GM12878 (cell line): ENCODE data around the gene TPM4. TPM values are rescaled to one million over a fixed set of nuclear protein-coding genes. Genes with fewer than 3 reads are reported as not detected.
A peak's percentile ranks its signal among the peaks of the same experiment; 100 is the strongest.

Experiments used
- ASH2L ChIP-seq: fragments of 300-600, 200-600 bp; sonication (generic); IDR thresholded peaks from 2 replicates; pipeline ENCODE4 v1.6.1; 2017; ENCODE audit warnings: low read depth, mild to moderate bottlenecking, borderline replicate concordance
- ESRRA ChIP-seq: IDR thresholded peaks from 2 replicates; pipeline ENCODE4 v1.6.1; 2012; ENCODE audit warnings: mild to moderate bottlenecking, low read length, improper control_type of control experiment
- EZH2 ChIP-seq: IDR thresholded peaks from 2 replicates; pipeline ENCODE4 v1.6.1; 2012; ENCODE audit warnings: low read depth, mild to moderate bottlenecking, control low read depth, inconsistent platforms, low read length, borderline replicate concordance; ENCODE audit not compliant: control insufficient read depth
- IKZF1 ChIP-seq: fragments of 450-650 bp; conservative IDR thresholded peaks from 2 replicates; pipeline ENCODE4 v1.6.1; 2017; ENCODE audit warnings: antibody characterized with exemption, mild to moderate bottlenecking
- IKZF2 ChIP-seq, 2 experiments: fragments of 450-650 bp; IDR thresholded peaks; 2 replicates each; pipeline ENCODE4 v1.6.1; 2017; ENCODE audit warnings: mild to moderate bottlenecking in 2 of 2, moderate library complexity in 2 of 2
- LARP7 ChIP-seq: fragments of 450-650 bp; IDR thresholded peaks from 2 replicates; pipeline ENCODE4 v1.6.1; 2017; ENCODE audit warnings: mild to moderate bottlenecking
- NFXL1 ChIP-seq: fragments of 450-650 bp; IDR thresholded peaks from 2 replicates; pipeline ENCODE4 v1.6.1; 2017; ENCODE audit warnings: antibody characterized with exemption, mild to moderate bottlenecking, borderline replicate concordance
- RB1 ChIP-seq: fragments of 450-650 bp; formaldehyde crosslinking; IDR thresholded peaks from 2 replicates; pipeline ENCODE4 v1.6.1; 2017; ENCODE audit warnings: mild to moderate bottlenecking, borderline replicate concordance
- SPI1 ChIP-seq: IDR thresholded peaks from 2 replicates; pipeline ENCODE4 v1.6.1; 2011; ENCODE audit warnings: low read depth, mild to moderate bottlenecking, low read length, moderate library complexity, borderline replicate concordance; ENCODE audit not compliant: insufficient read depth
- SREBF2 ChIP-seq: IDR thresholded peaks from 2 replicates; pipeline ENCODE4 v1.6.1; 2012; ENCODE audit warnings: mild to moderate bottlenecking, low read length
- TCF3 ChIP-seq: IDR thresholded peaks from 2 replicates; pipeline ENCODE4 v1.6.1; 2012; ENCODE audit warnings: low read depth, mild to moderate bottlenecking, low read length, borderline replicate concordance; ENCODE audit not compliant: insufficient read depth
- ZSCAN29 ChIP-seq: fragments of 450-650 bp; IDR thresholded peaks from 2 replicates; pipeline ENCODE4 v1.6.1; 2017; ENCODE audit warnings: mild to moderate bottlenecking, moderate library complexity
- polyA plus RNA-seq, 11 experiments: library from polyadenylated mRNA; depleted of rRNA in 4 of 11; unstranded in 6 of 11; stranded (reverse) in 5 of 11; fragments of >200 nt; fragmentation: Nextera tagmentation in 4 of 11; fragmentation: Illumina TruSeq in 1 of 11; extraction: Ambion mirVana in 4 of 11; extraction: Trizol in 1 of 11; gene quantifications; 1 replicate in 1 of 11; 2 replicates in 10 of 11; pipeline versions ENCODE4 v1.2.1 to v1.2.3, GENCODE V29; 2011 to 2016; ENCODE audit warnings: inconsistent platforms in 2 of 11, missing spikeins in 2 of 11, low read depth in 1 of 11
- total RNA-seq, 4 experiments: library from RNA; depleted of rRNA in 3 of 4; stranded (reverse); fragments of >200 nt in 3 of 4; fragmentation: Illumina TruSeq in 1 of 4; extraction: Trizol in 1 of 4; gene quantifications; 2 replicates each; pipeline versions ENCODE4 v1.2.1 to v1.2.3, GENCODE V29; 2013 to 2021
- TF ChIP-seq, protein P1 (sequence below): IDR thresholded peaks from 2 replicates; pipeline ENCODE4 v1.6.1; 2012; ENCODE audit warnings: low read depth, low read length, improper control_type of control experiment
- TF ChIP-seq, protein P2 (sequence below): fragments of 450-650 bp; IDR thresholded peaks from 2 replicates; pipeline ENCODE4 v1.6.1; 2017; ENCODE audit warnings: mild to moderate bottlenecking, low read depth, inconsistent platforms; ENCODE audit not compliant: poor library complexity, severe bottlenecking
- TF ChIP-seq, protein P3 (sequence below): fragments of 450-650 bp; IDR thresholded peaks from 2 replicates; pipeline ENCODE4 v1.6.1; 2017; ENCODE audit warnings: low read depth, mild to moderate bottlenecking, moderate library complexity
- TF ChIP-seq, protein P4 (sequence below): fragments of 450-650 bp; IDR thresholded peaks from 2 replicates; pipeline ENCODE4 v1.6.1; 2017; ENCODE audit warnings: mild to moderate bottlenecking
- TF ChIP-seq, protein P5 (sequence below): IDR thresholded peaks from 2 replicates; pipeline ENCODE4 v1.6.1; 2011; ENCODE audit warnings: borderline replicate concordance, low read depth, mild to moderate bottlenecking, moderate library complexity, low read length; ENCODE audit not compliant: insufficient read depth, poor library complexity, severe bottlenecking
- TF ChIP-seq, protein P6 (sequence below): IDR thresholded peaks from 2 replicates; pipeline ENCODE4 v1.6.1; 2011; ENCODE audit warnings: mild to moderate bottlenecking, low read depth, low read length, moderate library complexity; ENCODE audit not compliant: insufficient replicate concordance
- TF ChIP-seq, protein P7 (sequence below): fragments of 450-650 bp; IDR thresholded peaks from 2 replicates; pipeline ENCODE4 v1.6.1; 2016; ENCODE audit warnings: mild to moderate bottlenecking

Gene TPM4
- total and polyA plus RNA-seq, 10 of the 15 experiments (the other 5 are each of a cell fraction or from before 2014, with no cell fraction given): 183 to 620 (median 407) TPM

DNA sequence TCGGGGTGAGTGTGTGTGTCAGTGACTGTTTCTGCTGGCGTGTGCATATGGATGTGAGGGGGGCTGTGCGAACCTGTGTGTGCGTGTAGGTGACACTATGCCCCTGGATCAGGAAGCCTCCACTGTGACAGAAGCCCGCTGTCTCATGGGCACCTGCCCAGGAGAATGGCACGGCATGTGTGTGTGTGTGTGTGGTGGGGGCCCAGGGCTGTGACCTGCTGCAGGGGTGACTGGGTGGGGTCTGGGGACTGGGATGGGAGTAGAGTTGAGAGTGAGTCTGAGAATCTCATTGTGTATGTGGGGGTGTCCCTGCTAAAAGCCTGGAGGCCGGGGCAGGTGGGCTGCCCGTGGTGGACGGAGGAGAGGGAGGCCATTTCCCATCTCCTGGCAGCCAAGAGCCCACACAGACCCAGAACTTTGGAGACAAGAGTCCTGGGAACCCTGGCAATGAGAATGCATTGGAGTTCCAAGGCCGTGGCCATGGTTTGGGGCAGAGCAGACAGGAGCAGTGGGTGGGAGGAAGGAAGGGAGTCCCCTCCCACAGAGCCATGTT, 6.4 kb upstream of the TPM4 start (continued):
- 0 out of 2 replicates have a peak, but pooled peaks have one; percentile 55 for TF ChIP-seq TCF3
- TF ChIP-seq LARP7: 0 out of 2 replicates have a peak, but pooled peaks have one; percentile 30
- no peak for TF ChIP-seq ESRRA
- no peak for TF ChIP-seq ZSCAN29
- TF ChIP-seq RB1: no peak
- TF ChIP-seq, protein P1, sequence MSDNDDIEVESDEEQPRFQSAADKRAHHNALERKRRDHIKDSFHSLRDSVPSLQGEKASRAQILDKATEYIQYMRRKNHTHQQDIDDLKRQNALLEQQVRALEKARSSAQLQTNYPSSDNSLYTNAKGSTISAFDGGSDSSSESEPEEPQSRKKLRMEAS: no peak
- no peak for TF ChIP-seq SPI1
- TF ChIP-seq, protein P2, sequence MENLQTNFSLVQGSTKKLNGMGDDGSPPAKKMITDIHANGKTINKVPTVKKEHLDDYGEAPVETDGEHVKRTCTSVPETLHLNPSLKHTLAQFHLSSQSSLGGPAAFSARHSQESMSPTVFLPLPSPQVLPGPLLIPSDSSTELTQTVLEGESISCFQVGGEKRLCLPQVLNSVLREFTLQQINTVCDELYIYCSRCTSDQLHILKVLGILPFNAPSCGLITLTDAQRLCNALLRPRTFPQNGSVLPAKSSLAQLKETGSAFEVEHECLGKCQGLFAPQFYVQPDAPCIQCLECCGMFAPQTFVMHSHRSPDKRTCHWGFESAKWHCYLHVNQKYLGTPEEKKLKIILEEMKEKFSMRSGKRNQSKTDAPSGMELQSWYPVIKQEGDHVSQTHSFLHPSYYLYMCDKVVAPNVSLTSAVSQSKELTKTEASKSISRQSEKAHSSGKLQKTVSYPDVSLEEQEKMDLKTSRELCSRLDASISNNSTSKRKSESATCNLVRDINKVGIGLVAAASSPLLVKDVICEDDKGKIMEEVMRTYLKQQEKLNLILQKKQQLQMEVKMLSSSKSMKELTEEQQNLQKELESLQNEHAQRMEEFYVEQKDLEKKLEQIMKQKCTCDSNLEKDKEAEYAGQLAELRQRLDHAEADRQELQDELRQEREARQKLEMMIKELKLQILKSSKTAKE: no peak
- TF ChIP-seq SREBF2: no peak
- TF ChIP-seq, protein P3, sequence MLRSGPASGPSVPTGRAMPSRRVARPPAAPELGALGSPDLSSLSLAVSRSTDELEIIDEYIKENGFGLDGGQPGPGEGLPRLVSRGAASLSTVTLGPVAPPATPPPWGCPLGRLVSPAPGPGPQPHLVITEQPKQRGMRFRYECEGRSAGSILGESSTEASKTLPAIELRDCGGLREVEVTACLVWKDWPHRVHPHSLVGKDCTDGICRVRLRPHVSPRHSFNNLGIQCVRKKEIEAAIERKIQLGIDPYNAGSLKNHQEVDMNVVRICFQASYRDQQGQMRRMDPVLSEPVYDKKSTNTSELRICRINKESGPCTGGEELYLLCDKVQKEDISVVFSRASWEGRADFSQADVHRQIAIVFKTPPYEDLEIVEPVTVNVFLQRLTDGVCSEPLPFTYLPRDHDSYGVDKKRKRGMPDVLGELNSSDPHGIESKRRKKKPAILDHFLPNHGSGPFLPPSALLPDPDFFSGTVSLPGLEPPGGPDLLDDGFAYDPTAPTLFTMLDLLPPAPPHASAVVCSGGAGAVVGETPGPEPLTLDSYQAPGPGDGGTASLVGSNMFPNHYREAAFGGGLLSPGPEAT: no peak
- TF ChIP-seq, protein P4, sequence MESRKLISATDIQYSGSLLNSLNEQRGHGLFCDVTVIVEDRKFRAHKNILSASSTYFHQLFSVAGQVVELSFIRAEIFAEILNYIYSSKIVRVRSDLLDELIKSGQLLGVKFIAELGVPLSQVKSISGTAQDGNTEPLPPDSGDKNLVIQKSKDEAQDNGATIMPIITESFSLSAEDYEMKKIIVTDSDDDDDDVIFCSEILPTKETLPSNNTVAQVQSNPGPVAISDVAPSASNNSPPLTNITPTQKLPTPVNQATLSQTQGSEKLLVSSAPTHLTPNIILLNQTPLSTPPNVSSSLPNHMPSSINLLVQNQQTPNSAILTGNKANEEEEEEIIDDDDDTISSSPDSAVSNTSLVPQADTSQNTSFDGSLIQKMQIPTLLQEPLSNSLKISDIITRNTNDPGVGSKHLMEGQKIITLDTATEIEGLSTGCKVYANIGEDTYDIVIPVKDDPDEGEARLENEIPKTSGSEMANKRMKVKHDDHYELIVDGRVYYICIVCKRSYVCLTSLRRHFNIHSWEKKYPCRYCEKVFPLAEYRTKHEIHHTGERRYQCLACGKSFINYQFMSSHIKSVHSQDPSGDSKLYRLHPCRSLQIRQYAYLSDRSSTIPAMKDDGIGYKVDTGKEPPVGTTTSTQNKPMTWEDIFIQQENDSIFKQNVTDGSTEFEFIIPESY: no peak
- TF ChIP-seq, protein P5, sequence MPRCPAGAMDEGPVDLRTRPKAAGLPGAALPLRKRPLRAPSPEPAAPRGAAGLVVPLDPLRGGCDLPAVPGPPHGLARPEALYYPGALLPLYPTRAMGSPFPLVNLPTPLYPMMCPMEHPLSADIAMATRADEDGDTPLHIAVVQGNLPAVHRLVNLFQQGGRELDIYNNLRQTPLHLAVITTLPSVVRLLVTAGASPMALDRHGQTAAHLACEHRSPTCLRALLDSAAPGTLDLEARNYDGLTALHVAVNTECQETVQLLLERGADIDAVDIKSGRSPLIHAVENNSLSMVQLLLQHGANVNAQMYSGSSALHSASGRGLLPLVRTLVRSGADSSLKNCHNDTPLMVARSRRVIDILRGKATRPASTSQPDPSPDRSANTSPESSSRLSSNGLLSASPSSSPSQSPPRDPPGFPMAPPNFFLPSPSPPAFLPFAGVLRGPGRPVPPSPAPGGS: peak; percentile 91
- no peak for TF ChIP-seq IKZF2 (IDR thresholded peaks at IDR 0.05)
- no peak for TF ChIP-seq IKZF1
- TF ChIP-seq, protein P6, sequence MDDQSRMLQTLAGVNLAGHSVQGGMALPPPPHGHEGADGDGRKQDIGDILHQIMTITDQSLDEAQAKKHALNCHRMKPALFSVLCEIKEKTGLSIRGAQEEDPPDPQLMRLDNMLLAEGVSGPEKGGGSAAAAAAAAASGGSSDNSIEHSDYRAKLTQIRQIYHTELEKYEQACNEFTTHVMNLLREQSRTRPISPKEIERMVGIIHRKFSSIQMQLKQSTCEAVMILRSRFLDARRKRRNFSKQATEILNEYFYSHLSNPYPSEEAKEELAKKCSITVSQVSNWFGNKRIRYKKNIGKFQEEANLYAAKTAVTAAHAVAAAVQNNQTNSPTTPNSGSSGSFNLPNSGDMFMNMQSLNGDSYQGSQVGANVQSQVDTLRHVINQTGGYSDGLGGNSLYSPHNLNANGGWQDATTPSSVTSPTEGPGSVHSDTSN: peak; percentile 22
- TF ChIP-seq NFXL1: no peak
- TF ChIP-seq, protein P7, sequence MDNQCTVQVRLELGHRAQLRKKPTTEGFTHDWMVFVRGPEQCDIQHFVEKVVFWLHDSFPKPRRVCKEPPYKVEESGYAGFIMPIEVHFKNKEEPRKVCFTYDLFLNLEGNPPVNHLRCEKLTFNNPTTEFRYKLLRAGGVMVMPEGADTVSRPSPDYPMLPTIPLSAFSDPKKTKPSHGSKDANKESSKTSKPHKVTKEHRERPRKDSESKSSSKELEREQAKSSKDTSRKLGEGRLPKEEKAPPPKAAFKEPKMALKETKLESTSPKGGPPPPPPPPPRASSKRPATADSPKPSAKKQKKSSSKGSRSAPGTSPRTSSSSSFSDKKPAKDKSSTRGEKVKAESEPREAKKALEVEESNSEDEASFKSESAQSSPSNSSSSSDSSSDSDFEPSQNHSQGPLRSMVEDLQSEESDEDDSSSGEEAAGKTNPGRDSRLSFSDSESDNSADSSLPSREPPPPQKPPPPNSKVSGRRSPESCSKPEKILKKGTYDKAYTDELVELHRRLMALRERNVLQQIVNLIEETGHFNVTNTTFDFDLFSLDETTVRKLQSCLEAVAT: no peak
- TF ChIP-seq EZH2: no peak
- no peak for TF ChIP-seq ASH2L
